Body of pancreas (tissue), 4 donors: ENCODE results near the gene PTPRM. TPM values are rescaled to one million over a fixed set of nuclear protein-coding genes. Genes with fewer than 3 reads are reported as not detected.

Experiments used
- ATAC-seq: fragments of 150-250 bp; one replicate; pipeline ENCODE4 v1.9.1; 2016
- DNase-seq, 4 donors: peaks; one replicate each; pipeline ENCODE4 v3.0.0-alpha.2; 2019
- H3K27ac ChIP-seq, 4 donors: fragments of 200-600 bp; sonication (generic); 1 replicate in 3 of 4; 2 replicates in 1 of 4; pipeline versions ENCODE4 v1.5.1 to v1.6.1; 2016 to 2019; ENCODE audit warnings: mild to moderate bottlenecking in 1 of 4, mixed read lengths in 1 of 4, moderate library complexity in 1 of 4
- H3K27me3 ChIP-seq, 2 donors: fragments of 200-600 bp; sonication (generic); one replicate each; pipeline ENCODE4 v1.6.0; 2016; ENCODE audit warnings: mild to moderate bottlenecking in 1 of 2
- H3K36me3 ChIP-seq, 2 donors: fragments of 200-600 bp; sonication (generic); replicated peaks in 1 of 2; 2 replicates each; pipeline ENCODE4 v1.5.1; 2016; ENCODE audit warnings: low read depth in 2 of 2; ENCODE audit not compliant: insufficient read depth in 1 of 2
- H3K4me1 ChIP-seq: fragments of 200-600 bp; sonication (generic); one replicate; pipeline ENCODE4 v1.6.0; 2016
- H3K4me3 ChIP-seq, 2 donors: fragments of 200-600 bp; sonication (generic); 1 replicate in 1 of 2; 2 replicates in 1 of 2; pipeline ENCODE4 v1.5.1; 2016 to 2019
- H3K9me3 ChIP-seq, 3 donors: fragments of 200-600 bp; sonication (generic); 1 replicate in 2 of 3; 2 replicates in 1 of 3; pipeline ENCODE4 v1.5.1; 2016
- POLR2A ChIP-seq, 3 donors: fragments of 450-650 bp; IDR thresholded peaks; one replicate each; pipeline ENCODE4 v1.6.1; 2016; ENCODE audit warnings: antibody characterized with exemption in 3 of 3, mild to moderate bottlenecking in 2 of 3
- WGBS, 2 donors: methylation state at CpG; one replicate each; pipeline ENCODE4 v1.1.5; 2017; 5-methylcytosine and 5-hydroxymethylcytosine counted together
- intact Hi-C: fragments of 100-400 bp; cut with DNase I; formaldehyde crosslinking; loops from one replicate; pipeline ENCODE4 v1.15.1; 2023
- total RNA-seq, 2 donors: library from RNA; depleted of rRNA; stranded (reverse); fragments of >200 nt; gene quantifications; one replicate each; pipeline ENCODE4 v1.1.0, GENCODE V29; 2016
- TF ChIP-seq, protein P1 (sequence below), 7 experiments: fragments of 450-650 bp in 4 of 7; fragments of 200-600 bp in 3 of 7; sonication (generic) in 3 of 7; IDR thresholded peaks; one replicate each; pipeline ENCODE4 v1.5.1; 2016 to 2019; ENCODE audit warnings: antibody characterized with exemption in 7 of 7

Gene PTPRM
- total RNA-seq, 2 donors from 2014 or later = 38.2 to 48.0 TPM

DNA sequence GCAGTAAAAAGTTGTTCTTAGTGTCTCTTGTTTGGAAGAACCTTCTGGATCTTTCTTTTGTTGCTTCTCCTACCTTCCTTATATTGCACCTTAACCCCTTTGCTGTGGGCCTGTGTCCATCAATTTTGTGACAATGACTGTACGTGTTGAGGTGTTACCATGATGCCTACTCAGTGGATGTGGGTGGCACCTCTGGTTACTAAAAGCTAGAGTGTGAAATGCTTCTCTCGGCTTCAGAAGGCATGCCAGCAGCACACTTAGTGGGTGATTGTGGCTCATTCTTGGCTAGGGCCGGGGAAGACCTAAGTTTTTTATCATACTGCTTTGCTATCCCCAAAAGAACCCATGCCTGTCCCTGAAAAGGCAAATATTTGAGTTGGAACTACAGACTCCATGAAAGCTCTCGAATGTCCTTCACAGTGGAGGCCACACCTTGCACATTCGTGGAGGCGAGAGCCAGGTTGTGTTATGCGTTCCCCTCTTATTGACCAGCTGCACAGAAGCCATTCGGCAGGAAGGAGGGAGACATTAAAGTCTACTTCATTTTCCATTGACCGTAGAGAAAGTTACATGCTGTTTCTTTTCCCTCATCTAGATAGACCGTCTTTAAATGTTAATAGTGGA lies 528.9 kb downstream of the PTPRM start:
- ATAC-seq = no peak
- intact Hi-C loops = no loop called here
- Histone ChIP-seq H3K4me3 (no peak overlapping the region), H3K27me3 (no peaks in the 10 kb centered on the region), H3K27ac (no peak overlapping the region), H3K4me1 (no peaks in the 10 kb centered on the region), H3K36me3 (no peaks in the 10 kb centered on the region), H3K9me3 (no peaks in the 10 kb centered on the region)
- 71 to 78% methylated on average over 10 of the region's 10 CpGs for whole genome bisulfite sequencing, 2 donors
- TF ChIP-seq POLR2A (IDR thresholded peaks at IDR 0.05) = no peak
- no peak for DNase-seq

DNA sequence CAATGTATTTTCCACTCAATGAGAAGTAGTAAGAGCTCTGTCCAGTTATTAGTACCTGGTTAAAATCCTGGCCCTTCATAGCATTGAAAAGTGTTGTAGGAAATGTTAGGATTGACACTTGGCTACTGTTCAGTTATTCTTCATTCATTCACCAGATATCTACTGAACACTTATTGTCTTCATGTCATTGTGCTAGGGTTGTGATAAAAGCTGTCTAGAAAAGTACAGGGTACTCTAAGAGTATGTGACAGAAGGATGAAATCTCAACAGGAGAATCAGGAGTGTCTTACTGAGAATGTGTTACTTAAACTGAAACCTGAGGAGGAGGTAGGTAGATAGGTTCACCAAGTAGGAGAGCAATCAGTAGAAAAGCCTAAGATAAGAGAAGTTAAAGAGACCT lies 530.3 kb downstream of the PTPRM start:
- TF ChIP-seq POLR2A (IDR thresholded peaks at IDR 0.05) = no peak
- TF ChIP-seq, protein P1, sequence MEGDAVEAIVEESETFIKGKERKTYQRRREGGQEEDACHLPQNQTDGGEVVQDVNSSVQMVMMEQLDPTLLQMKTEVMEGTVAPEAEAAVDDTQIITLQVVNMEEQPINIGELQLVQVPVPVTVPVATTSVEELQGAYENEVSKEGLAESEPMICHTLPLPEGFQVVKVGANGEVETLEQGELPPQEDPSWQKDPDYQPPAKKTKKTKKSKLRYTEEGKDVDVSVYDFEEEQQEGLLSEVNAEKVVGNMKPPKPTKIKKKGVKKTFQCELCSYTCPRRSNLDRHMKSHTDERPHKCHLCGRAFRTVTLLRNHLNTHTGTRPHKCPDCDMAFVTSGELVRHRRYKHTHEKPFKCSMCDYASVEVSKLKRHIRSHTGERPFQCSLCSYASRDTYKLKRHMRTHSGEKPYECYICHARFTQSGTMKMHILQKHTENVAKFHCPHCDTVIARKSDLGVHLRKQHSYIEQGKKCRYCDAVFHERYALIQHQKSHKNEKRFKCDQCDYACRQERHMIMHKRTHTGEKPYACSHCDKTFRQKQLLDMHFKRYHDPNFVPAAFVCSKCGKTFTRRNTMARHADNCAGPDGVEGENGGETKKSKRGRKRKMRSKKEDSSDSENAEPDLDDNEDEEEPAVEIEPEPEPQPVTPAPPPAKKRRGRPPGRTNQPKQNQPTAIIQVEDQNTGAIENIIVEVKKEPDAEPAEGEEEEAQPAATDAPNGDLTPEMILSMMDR (IDR thresholded peaks at IDR 0.05) = no peak
- ATAC-seq = no peak
- no peak for DNase-seq
- no peaks in the 10 kb centered on the region for H3K36me3 ChIP-seq
- H3K4me3 ChIP-seq = no peak overlapping the region
- H3K27ac ChIP-seq = no peak overlapping the region
- H3K27me3 ChIP-seq = no peaks in the 10 kb centered on the region
- peaks cover 0 to under 1% (median 0%) of the 10 kb centered on the region in 3 donors for H3K9me3 ChIP-seq
- no peaks in the 10 kb centered on the region for H3K4me1 ChIP-seq
- intact Hi-C loops = no loop called here

DNA sequence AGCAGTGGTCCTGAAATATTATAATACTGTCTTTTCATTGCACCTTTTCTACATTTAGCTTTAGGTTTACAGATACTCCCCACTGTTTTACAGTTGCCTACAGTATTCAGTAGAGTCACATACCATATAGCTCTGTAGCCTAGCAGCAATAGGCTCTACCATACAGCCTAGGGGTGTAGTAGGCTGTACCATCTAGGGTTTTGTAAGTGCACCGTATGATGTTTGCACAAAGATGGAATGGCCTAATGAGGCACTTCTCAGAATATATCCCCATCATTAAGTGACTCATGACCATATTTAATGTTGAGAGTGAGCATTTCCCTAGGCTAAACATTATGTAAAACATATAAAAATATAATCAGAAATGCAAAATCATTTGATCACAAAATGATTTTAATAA lies 530.8 kb downstream of the PTPRM start:
- WGBS, 2 donors = 0 to 81% methylated on average over 1 of the region's 1 CpG
- DNase-seq = no peak
- Histone ChIP-seq H3K4me1 (no peaks in the 10 kb centered on the region), H3K27me3 (no peaks in the 10 kb centered on the region), H3K4me3 (no peak overlapping the region), H3K36me3 (no peaks in the 10 kb centered on the region), H3K27ac (no peak overlapping the region), H3K9me3 (peaks cover 0 to 6% (median 0%) of the 10 kb centered on the region in 3 donors)
- TF ChIP-seq, protein P1 (IDR thresholded peaks at IDR 0.05) = no peak
- no peak for TF ChIP-seq POLR2A (IDR thresholded peaks at IDR 0.05)
- intact Hi-C loops = no loop called here
- ATAC-seq = no peak

DNA sequence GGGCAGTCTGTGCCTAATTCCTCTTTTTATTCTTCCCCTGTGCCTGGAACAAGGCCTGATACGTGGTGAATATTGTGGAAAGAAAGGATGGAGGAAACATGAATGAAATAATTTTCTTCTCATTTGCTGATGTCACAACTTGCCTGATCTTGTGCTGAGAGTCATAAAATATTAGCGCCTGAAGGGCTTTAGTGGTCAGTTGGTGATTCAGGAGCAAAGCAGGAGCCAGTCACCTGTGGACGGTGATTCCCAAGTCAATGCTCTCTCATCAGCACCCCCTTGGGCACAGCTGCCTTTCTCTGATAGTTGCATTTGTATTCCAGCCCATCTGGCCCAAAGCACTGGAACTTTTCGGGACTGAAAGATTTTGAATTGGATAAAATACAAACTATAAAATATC lies 539.5 kb downstream of the PTPRM start:
- no peaks in the 10 kb centered on the region for H3K27me3 ChIP-seq
- H3K4me1 ChIP-seq = no peaks in the 10 kb centered on the region
- peaks cover 0 to 10% (median 0%) of the 10 kb centered on the region in 3 donors for H3K9me3 ChIP-seq
- DNase-seq (no peak), ATAC-seq (no peak)
- 92 to 93% methylated on average over 4 of the region's 4 CpGs for WGBS, 2 donors
- H3K36me3 ChIP-seq = no peaks in the 10 kb centered on the region
- no peak overlapping the region for H3K4me3 ChIP-seq
- H3K27ac ChIP-seq = no peak overlapping the region
- TF ChIP-seq, protein P1 (IDR thresholded peaks at IDR 0.05) = no peak
- TF ChIP-seq POLR2A (IDR thresholded peaks at IDR 0.05) = no peak
- intact Hi-C loops = no loop called here

DNA sequence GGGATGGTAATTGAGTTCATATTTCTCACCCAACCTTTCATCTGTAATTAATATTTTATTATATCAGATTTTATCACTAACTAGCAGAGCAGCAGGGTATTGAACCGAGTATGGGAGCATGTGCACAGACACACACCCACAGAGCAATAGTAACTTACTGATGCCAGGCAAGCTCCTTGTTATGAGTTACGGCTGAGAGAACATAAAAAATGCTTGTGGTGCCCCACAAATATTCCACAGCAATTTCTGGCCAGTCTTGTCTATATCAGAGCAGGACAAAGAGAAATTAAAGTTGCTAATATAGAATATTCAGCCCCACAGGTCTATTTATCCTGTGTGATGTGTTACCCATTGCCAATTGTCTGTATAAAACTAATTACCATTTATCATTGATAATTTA lies 540.3 kb downstream of the PTPRM start:
- intact Hi-C loops = no loop called here
- DNase-seq = no peak
- no peak overlapping the region for H3K27ac ChIP-seq
- H3K4me1 ChIP-seq = no peaks in the 10 kb centered on the region
- no peaks in the 10 kb centered on the region for H3K27me3 ChIP-seq
- no peaks in the 10 kb centered on the region for H3K36me3 ChIP-seq
- H3K4me3 ChIP-seq = no peak overlapping the region
- peaks cover 0 to 9% (median 0%) of the 10 kb centered on the region in 3 donors for H3K9me3 ChIP-seq
- 85 to 86% methylated on average over 2 of the region's 2 CpGs for WGBS, 2 donors
- no peak for ATAC-seq
- TF ChIP-seq, protein P1 (IDR thresholded peaks at IDR 0.05) = no peak
- no peak for TF ChIP-seq POLR2A (IDR thresholded peaks at IDR 0.05)
